ENCODE measurements around the gene SMIM5. TPM values are rescaled to one million over a fixed set of nuclear protein-coding genes. Genes with fewer than 3 reads are reported as not detected.

SMIM5 gene
- total RNA-seq, 8 experiments from 2014 or later = 0.16 to 3.9 (median 0.88) TPM

- in situ Hi-C loops (cut with MboI; ENCODE audit: low pct_unique_long_range_greater_than_20kb in 2 of 9, low sequenced_read_pairs in 9 of 9, unreplicated experiment in 9 of 9) = no loop called here
- Histone ChIP-seq H3K4me3 (no peak overlapping the region), H3K27ac (no peak overlapping the region), H3K4me1 (replicated peaks in 1 of 2) (no peaks in the 10 kb centered on the region)
- no peak for ATAC-seq (replicated peaks in 6 of 8)
- 10 to 100% (median 67%) methylated on average over 1 to 2 of the region's 2 CpGs for WGBS, 10 experiments
These were observed 20.9 kb downstream of the SMIM5 start for GRCh38 chr17:75654176-75654575.

- in situ Hi-C loops (cut with MboI; ENCODE audit: low pct_unique_long_range_greater_than_20kb in 2 of 9, low sequenced_read_pairs in 9 of 9, unreplicated experiment in 9 of 9) = no loop called here
- Histone ChIP-seq H3K4me1 (replicated peaks in 1 of 2) (no peaks in the 10 kb centered on the region), H3K27ac (no peak overlapping the region), H3K4me3 (no peak overlapping the region)
- WGBS, 10 experiments = 60 to 100% (median 94%) methylated on average over 1 to 4 of the region's 5 CpGs; no CpG with 5 or more reads in 4 of the 10 experiments
- ATAC-seq (replicated peaks in 6 of 8) = no peak
These were observed 25.0 kb downstream of the SMIM5 start for GRCh38 chr17:75658237-75658636.

- in situ Hi-C loops (cut with MboI; ENCODE audit: low pct_unique_long_range_greater_than_20kb in 2 of 9, low sequenced_read_pairs in 9 of 9, unreplicated experiment in 9 of 9) = no loop called here
- Histone ChIP-seq H3K4me3 (no peak overlapping the region), H3K4me1 (replicated peaks in 1 of 2) (peaks cover 7 to 8% of the 10 kb centered on the region in 2 donors), H3K27ac (no peak overlapping the region)
- no peak for ATAC-seq (replicated peaks in 6 of 8)
- 40 to 91% (median 80%) methylated on average over 1 to 3 of the region's 4 CpGs; no CpG with 5 or more reads in 7 of the 10 experiments for WGBS, 10 experiments
These were observed 28.3 kb downstream of the SMIM5 start for GRCh38 chr17:75661531-75661930.

GRCh38 chr17:75662511-75662910, 29.3 kb downstream of the SMIM5 start:
- Histone ChIP-seq H3K4me1 (replicated peaks in 1 of 2) (peaks cover 7 to 8% of the 10 kb centered on the region in 2 donors), H3K4me3 (no peak overlapping the region), H3K27ac (no peak overlapping the region)
- WGBS, 10 experiments = 80 to 100% (median 93%) methylated on average over 1 to 4 of the region's 9 CpGs; no CpG with 5 or more reads in 6 of the 10 experiments
- in situ Hi-C loops (cut with MboI; ENCODE audit: low pct_unique_long_range_greater_than_20kb in 2 of 9, low sequenced_read_pairs in 9 of 9, unreplicated experiment in 9 of 9) = no loop called here
- ATAC-seq (replicated peaks in 6 of 8) = no peak

GRCh38 chr17:75664099-75664549, 30.9 kb downstream of the SMIM5 start:
- peaks cover 13 to 14% of the 10 kb centered on the region in 2 donors for H3K4me1 ChIP-seq (replicated peaks in 1 of 2)
- H3K27ac ChIP-seq = no peak overlapping the region
- ATAC-seq (replicated peaks in 6 of 8) = no peak
- no peak overlapping the region for H3K4me3 ChIP-seq
- in situ Hi-C loops (cut with MboI; ENCODE audit: low pct_unique_long_range_greater_than_20kb in 2 of 9, low sequenced_read_pairs in 9 of 9, unreplicated experiment in 9 of 9) = no loop called here
- WGBS, 10 experiments = 68 to 100% (median 88%) methylated on average over 1 to 3 of the region's 3 CpGs; no CpG with 5 or more reads in 1 of the 10 experiments

- no peak for ATAC-seq (replicated peaks in 6 of 8)
- H3K4me1 ChIP-seq (replicated peaks in 1 of 2) = peaks cover 13 to 14% of the 10 kb centered on the region in 2 donors
- 50 to 95% (median 80%) methylated on average over 1 to 10 of the region's 10 CpGs for WGBS, 10 experiments
- in situ Hi-C loops (cut with MboI; ENCODE audit: low pct_unique_long_range_greater_than_20kb in 2 of 9, low sequenced_read_pairs in 9 of 9, unreplicated experiment in 9 of 9) = no loop called here
- H3K4me3 ChIP-seq = peak overlapping the region; percentile 82 to 95 (median 89)
- H3K27ac ChIP-seq = no peak overlapping the region
These were observed 32.7 kb downstream of the SMIM5 start for GRCh38 chr17:75665981-75666380.

- H3K4me1 ChIP-seq (replicated peaks in 1 of 2) = peaks cover 13 to 14% of the 10 kb centered on the region in 2 donors
- ATAC-seq (replicated peaks in 6 of 8) = peak; percentile 98 to 100 (median 100)
- peak within 1 kb of the TSS; percentile 82 to 95 (median 89) for H3K4me3 ChIP-seq
- in situ Hi-C loops (cut with MboI; ENCODE audit: low pct_unique_long_range_greater_than_20kb in 2 of 9, low sequenced_read_pairs in 9 of 9, unreplicated experiment in 9 of 9) = no loop called here
- peak within 1 kb of the TSS; percentile 77 to 93 for H3K27ac ChIP-seq
- 0 to 5% (median 1%) methylated on average over 5 to 31 of the region's 55 CpGs; no CpG with 5 or more reads in 1 of the 10 experiments for WGBS, 10 experiments
These were observed 33.9 kb downstream of the SMIM5 start, which contains the start of the genes RECQL5 and SAP30BP for GRCh38 chr17:75666959-75667790. RECQL5 (minus strand) TSS chr17:75667154; CDS start chr17:75666557, 597 bp downstream. SAP30BP (plus strand) TSS chr17:75667338; CDS start chr17:75667373, 35 bp downstream.

- in situ Hi-C loops (cut with MboI; ENCODE audit: low pct_unique_long_range_greater_than_20kb in 2 of 9, low sequenced_read_pairs in 9 of 9, unreplicated experiment in 9 of 9) = no loop called here
- WGBS, 10 experiments = 0 to 33% (median 2%) methylated on average over 1 to 4 of the region's 4 CpGs; no CpG with 5 or more reads in 2 of the 10 experiments
These were observed 34.6 kb downstream of the SMIM5 start for GRCh38 chr17:75667825-75668224.

GRCh38 chr17:75668489-75668888, 35.3 kb downstream of the SMIM5 start:
- Histone ChIP-seq H3K4me3 (peak overlapping the region in 3 of 5 donors; percentile 82 to 89 (median 87)), H3K4me1 (replicated peaks in 1 of 2) (peaks cover 13 to 14% of the 10 kb centered on the region in 2 donors), H3K27ac (no peak overlapping the region)
- no peak for ATAC-seq (replicated peaks in 6 of 8)
- in situ Hi-C loops (cut with MboI; ENCODE audit: low pct_unique_long_range_greater_than_20kb in 2 of 9, low sequenced_read_pairs in 9 of 9, unreplicated experiment in 9 of 9) = no loop called here
- 38 to 100% (median 88%) methylated on average over 2 to 4 of the region's 4 CpGs for WGBS, 10 experiments

More at GRCh38 chr17:75667825-75668224, 34.6 kb downstream of the SMIM5 start:
- Histone ChIP-seq H3K27ac (peak overlapping the region in 1 of 2 donors; percentile 93), H3K4me3 (peak overlapping the region; percentile 82 to 95 (median 89)), H3K4me1 (replicated peaks in 1 of 2) (peaks cover 13 to 14% of the 10 kb centered on the region in 2 donors)
- no peak for ATAC-seq (replicated peaks in 6 of 8)

- H3K4me1 ChIP-seq (replicated peaks in 1 of 2) = peaks cover 11 to 12% of the 10 kb centered on the region in 2 donors
- ATAC-seq (replicated peaks in 6 of 8) = no peak
- no peak overlapping the region for H3K27ac ChIP-seq
- WGBS, 10 experiments = 60 to 100% (median 75%) methylated on average over 1 to 5 of the region's 5 CpGs; no CpG with 5 or more reads in 3 of the 10 experiments
- no peak overlapping the region for H3K4me3 ChIP-seq
- in situ Hi-C loops (cut with MboI; ENCODE audit: low pct_unique_long_range_greater_than_20kb in 2 of 9, low sequenced_read_pairs in 9 of 9, unreplicated experiment in 9 of 9) = loop anchor here in 3 of 9 experiments (5.0 to 10.0 kb wide), 2 partner anchors 74 to 76 kb away; no protein-coding TSS in a partner anchor
These were observed 37.6 kb downstream of the SMIM5 start for GRCh38 chr17:75670868-75671267.

GRCh38 chr17:75672011-75672410, 38.8 kb downstream of the SMIM5 start:
- in situ Hi-C loops (cut with MboI; ENCODE audit: low pct_unique_long_range_greater_than_20kb in 2 of 9, low sequenced_read_pairs in 9 of 9, unreplicated experiment in 9 of 9) = loop anchor here in 3 of 9 experiments (5.0 to 10.0 kb wide), 2 partner anchors 73 to 75 kb away; no protein-coding TSS in a partner anchor
- 84 to 100% (median 98%) methylated on average over 1 to 5 of the region's 5 CpGs; no CpG with 5 or more reads in 2 of the 10 experiments for WGBS, 10 experiments
- no peak overlapping the region for H3K27ac ChIP-seq
- no peak for ATAC-seq (replicated peaks in 6 of 8)
- H3K4me3 ChIP-seq = no peak overlapping the region
- H3K4me1 ChIP-seq (replicated peaks in 1 of 2) = peaks cover 6% of the 10 kb centered on the region in 2 donors

- ATAC-seq (replicated peaks in 6 of 8) = no peak
These were observed 40.3 kb downstream of the SMIM5 start for GRCh38 chr17:75673487-75673886.

GRCh38 chr17:75676461-75676860, 43.2 kb downstream of the SMIM5 start:
- Histone ChIP-seq H3K27ac (no peak overlapping the region), H3K4me3 (no peak overlapping the region), H3K4me1 (replicated peaks in 1 of 2) (no peaks in the 10 kb centered on the region)
- in situ Hi-C loops (cut with MboI; ENCODE audit: low pct_unique_long_range_greater_than_20kb in 2 of 9, low sequenced_read_pairs in 9 of 9, unreplicated experiment in 9 of 9) = loop anchor here in 1 of 9 experiments (10.0 kb wide), 1 partner anchor 68 kb away; no protein-coding TSS in a partner anchor
- 47 to 100% (median 76%) methylated on average over 1 to 3 of the region's 3 CpGs; no CpG with 5 or more reads in 2 of the 10 experiments for WGBS, 10 experiments
- ATAC-seq (replicated peaks in 6 of 8) = no peak

More at GRCh38 chr17:75673487-75673886, 40.3 kb downstream of the SMIM5 start:
- H3K4me1 ChIP-seq (replicated peaks in 1 of 2) = peaks cover 0 to 2% of the 10 kb centered on the region in 2 donors
- no peak overlapping the region for H3K27ac ChIP-seq
- 66 to 100% (median 84%) methylated on average over 1 to 4 of the region's 4 CpGs; no CpG with 5 or more reads in 5 of the 10 experiments for WGBS, 10 experiments
- in situ Hi-C loops (cut with MboI; ENCODE audit: low pct_unique_long_range_greater_than_20kb in 2 of 9, low sequenced_read_pairs in 9 of 9, unreplicated experiment in 9 of 9) = loop anchor here in 3 of 9 experiments (5.0 to 10.0 kb wide), 2 partner anchors 71 to 74 kb away; no protein-coding TSS in a partner anchor
- H3K4me3 ChIP-seq = no peak overlapping the region

All from motor neuron (in vitro differentiated cells).